ENCODE results near the gene MAPK9. TPM values are rescaled to one million over a fixed set of nuclear protein-coding genes. Genes with fewer than 3 reads are reported as not detected.
A peak's percentile ranks its signal among the peaks of the same experiment; 100 is the strongest.

Gene MAPK9
- total RNA-seq, result 10 to 100 TPM; 27.9 to 34.9 TPM
- long read RNA-seq, donor 1, full-length matches to known transcripts, result 13 of 25 reads
- long read RNA-seq, donor 1, partial matches to known transcripts, result 4 of 25 reads
- long read RNA-seq, donor 1, other reads (novel, unspliced or antisense), result 8 of 25 reads
- long read RNA-seq, donor 2, partial matches to known transcripts, result 1 of 4 reads
- long read RNA-seq, donor 2, other reads (novel, unspliced or antisense), result 3 of 4 reads

- DNase-seq (ENCODE audit: low spot score), result peak; percentile 92
- intact Hi-C loops (cut with DNase I), result loop anchor here in 1 of 2 donors (10.0 kb wide), 1 partner anchor 183 kb away; no protein-coding TSS in a partner anchor
Measured at GRCh38 chr5:180291943-180292831, at the start of gene MAPK9. Gene MAPK9 (minus strand): TSS chr5:180292083. CDS start chr5:180280561, 11,522 bp downstream.

DNA sequence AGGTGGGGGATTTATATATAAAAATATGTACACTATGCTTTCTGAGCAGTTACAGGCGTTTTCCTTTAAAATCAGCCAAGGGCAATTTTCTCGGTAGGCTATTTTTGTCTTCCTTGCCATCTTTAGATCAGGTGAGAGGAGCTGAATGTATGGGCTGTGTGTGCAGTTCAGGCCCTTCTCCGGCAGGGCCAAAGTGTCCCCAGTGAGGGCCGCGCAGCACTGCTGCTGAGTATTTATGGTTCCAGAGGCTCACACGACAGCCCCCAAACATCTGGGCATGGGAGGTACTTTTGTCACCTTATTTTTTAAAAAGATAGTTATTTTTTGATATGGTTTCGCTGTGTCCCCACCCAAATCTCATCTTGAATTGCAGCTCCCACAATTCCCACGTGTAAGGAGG, 49.7 kb upstream of the MAPK9 start:
- no peak for DNase-seq (ENCODE audit: low spot score)
- intact Hi-C loops (cut with DNase I), result loop anchor here in 1 of 2 donors (5.0 kb wide), 1 partner anchor 1884 kb away; no protein-coding TSS in a partner anchor

- no peak for DNase-seq (ENCODE audit: low spot score)
- intact Hi-C loops (cut with DNase I), result loop anchor here in 1 of 2 donors (5.0 kb wide), 1 partner anchor 1884 kb away; no protein-coding TSS in a partner anchor
Measured at GRCh38 chr5:180340856-180341255, 49.0 kb upstream of the MAPK9 start.

DNA sequence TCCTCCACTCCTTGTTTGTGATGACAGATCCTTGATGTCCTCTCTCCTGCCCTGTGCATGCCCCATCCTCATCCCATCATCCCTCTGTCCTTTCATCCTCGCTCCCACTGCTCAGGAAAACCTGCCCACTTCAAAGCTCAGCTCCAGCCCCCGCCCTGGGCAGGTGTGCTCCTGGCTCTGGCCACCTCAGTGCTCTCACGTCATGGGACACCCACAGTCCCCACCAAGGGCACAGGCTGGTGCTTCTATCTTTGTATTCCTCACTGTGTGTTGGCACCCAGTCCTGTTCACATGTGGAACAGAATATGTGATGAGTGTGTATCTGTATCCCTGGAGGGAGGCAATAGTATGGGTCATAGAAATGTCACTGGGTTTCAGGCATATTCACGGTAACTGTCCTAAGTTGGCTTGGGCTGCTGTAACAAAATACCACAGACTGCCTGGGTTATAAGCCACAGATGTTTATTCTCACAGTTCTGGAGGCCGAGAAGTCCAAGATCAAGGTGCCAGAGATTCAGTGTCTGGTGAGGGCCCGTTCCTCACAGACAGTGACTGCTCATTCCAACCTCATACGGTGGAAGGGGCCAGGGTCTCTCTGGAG, 47.8 kb upstream of the MAPK9 start:
- intact Hi-C loops (cut with DNase I), result loop anchor here in 1 of 2 donors (5.0 kb wide), 1 partner anchor 1882 kb away; no protein-coding TSS in a partner anchor

DNA sequence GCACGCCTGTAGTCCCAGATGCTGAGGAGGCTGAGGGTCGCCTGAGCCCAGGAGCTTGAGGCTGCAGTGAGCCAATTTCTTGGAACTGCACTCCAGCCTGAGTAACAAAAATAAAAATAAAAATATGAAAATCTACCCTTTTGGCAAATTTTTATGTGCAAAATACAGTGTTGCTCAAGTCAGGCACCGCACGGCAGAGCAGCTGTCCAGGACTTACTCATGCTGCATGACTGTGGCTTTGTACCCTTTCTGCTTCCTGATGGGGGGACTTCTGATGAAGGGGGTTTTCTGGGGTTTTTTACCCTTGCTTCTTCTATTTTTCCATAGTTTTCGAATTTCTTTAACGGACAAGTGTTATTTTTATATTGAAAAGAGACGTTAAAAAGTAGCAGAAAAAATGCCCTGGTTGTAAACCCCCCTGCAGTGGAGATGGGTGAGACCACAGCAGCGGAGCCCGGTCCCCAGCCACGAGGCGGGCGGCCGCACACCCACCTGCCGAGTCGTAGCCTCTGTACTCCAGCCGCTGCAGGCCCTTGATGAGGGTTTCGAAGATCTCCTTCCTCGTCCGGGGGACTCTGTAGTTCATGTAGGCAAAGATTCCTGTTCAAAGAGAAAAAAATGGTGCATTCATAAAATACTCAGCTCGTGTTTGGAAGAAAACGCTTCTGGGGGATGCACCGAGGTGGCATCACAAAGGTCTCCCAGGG, 46.3 kb upstream of the MAPK9 start:
- intact Hi-C loops (cut with DNase I), result no loop called here
- DNase-seq (ENCODE audit: low spot score), result no peak

More for the DNA sequence above, 47.8 kb upstream of the MAPK9 start:
- no peak for DNase-seq (ENCODE audit: low spot score)

DNA sequence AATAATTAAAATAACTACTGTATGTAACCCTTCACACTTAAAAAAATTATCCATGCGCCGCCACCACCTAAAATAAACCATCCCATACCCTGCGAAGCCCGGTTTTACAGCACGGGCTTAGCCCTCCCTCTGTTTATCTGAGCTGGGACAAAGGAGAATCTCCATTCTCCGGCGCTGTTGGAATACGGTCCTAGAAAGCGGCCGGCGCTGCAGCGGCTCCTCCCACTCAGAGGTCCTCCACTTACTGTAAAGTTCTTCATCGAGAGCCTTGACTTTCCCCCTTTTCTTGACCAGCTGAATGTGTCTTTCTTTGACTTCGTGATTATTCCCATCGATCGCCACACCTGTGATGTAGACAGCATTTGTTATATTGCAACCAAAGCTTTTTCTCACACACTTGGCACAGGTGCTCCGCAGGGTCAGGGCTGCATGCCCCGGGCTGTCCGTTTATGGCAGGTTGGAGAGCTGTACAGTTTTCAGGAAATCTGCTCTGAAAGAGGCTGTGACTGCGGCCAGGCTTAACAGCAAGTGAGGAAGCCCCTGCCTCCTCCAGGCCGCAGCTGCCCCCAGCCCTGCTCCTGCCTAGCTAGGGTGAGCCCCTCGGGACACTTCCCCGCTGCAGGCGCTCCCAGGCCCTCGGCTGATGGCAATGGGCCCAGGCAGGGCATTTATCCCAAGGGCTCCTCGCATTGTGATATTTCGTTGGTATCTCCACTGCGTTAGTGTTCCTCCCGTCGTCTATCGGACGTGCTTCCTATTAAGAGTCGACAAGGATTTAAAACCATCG, 44.5 kb upstream of the MAPK9 start:
- DNase-seq (ENCODE audit: low spot score), result no peak
- intact Hi-C loops (cut with DNase I), result no loop called here

DNA sequence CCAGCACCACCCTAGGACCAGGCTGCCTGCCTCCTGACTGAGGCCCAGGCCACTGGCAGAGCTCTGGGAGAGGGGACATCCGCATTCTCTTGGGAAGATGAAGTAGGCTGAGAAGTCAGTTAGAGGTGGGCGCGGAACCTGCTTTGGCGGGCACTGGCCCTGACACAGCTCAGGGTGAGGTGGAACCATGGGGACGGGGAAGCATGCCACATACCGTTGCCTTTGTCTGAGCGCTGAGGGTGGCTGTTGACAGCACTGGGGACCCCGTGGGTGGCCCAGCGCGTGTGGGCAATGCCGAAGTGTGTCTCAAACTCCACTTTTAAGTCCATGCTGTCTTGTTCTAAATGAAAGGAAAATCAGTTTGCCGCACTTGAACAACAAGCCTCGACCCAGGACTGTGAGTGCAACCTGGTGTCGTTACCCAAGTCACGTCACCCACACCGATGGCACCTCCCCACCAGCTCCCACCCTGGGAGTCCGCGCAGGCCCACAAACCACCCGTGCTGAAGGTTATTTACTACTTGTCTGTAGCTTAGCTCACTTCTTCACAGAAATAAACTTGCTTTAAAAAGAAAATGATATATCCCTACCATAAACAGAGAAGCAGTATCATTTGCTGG, 43.8 kb upstream of the MAPK9 start:
- intact Hi-C loops (cut with DNase I), result no loop called here
- DNase-seq (ENCODE audit: low spot score), result no peak

GRCh38 chr5:180334751-180335613, 43.1 kb upstream of the MAPK9 start:
- DNase-seq (ENCODE audit: low spot score), result no peak
- intact Hi-C loops (cut with DNase I), result no loop called here

DNA sequence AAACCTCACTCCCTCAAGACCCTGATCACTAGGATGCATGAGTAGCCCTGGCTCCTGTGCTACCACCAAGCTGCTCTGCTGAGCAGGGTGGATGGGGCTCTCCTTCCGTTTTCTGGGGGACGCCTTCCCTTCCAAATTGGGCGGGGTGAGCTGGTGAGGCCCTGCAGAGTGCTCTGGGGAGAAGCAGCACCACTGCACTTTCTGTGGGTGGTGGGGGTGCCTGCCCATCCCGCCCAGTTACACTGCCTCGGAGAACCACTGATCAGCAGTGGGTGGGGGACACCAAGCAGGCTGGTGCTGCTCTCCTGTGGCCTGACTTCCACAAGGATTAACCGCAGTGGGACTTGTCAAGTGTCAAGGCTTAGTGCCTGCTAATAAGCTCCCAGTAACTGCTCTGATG, 42.3 kb upstream of the MAPK9 start:
- no peak for DNase-seq (ENCODE audit: low spot score)
- intact Hi-C loops (cut with DNase I), result no loop called here

- intact Hi-C loops (cut with DNase I), result no loop called here
- no peak for DNase-seq (ENCODE audit: low spot score)
Measured at GRCh38 chr5:180333661-180334060, 41.8 kb upstream of the MAPK9 start.

GRCh38 chr5:180332861-180333260, 41.0 kb upstream of the MAPK9 start:
- DNase-seq (ENCODE audit: low spot score), result no peak
- intact Hi-C loops (cut with DNase I), result no loop called here

DNA sequence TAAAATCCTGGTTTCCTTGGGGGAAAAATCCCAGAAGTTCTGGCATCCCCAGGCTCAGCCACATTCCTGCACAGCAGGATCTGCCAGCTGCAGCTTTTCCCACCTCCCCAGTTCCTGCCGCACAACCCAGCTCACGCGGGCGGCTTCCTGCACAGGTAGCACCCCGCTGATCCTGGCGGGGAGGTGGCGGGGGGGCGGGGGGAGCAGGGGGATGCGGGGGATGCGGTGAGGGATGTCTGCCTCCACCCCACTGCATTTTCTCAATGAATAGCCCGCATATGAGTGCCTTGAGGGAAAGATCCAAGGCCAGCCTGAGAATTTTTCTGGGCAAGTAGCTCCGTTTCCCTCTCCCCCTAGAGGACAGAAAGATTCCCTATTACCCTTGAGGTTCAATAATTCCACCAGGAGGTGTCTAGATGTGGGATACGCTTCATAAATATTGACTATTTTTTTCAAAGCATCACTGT, 40.2 kb upstream of the MAPK9 start:
- DNase-seq (ENCODE audit: low spot score), result peak; percentile 82
- intact Hi-C loops (cut with DNase I), result no loop called here

DNA sequence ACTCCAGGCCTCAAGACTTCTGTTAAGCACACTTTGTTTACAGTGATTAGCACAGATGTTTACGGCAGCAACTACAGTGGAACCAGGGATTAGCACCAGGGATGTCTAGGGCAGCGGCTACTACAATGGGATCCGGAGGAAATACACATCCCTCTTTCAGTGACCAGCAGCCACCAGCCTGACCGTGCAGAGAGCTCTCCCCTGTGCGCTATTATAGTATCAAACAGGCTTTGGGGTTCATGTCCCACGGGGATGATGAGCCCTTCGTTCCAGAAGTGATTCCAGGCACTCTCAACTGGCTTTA, 39.7 kb upstream of the MAPK9 start:
- intact Hi-C loops (cut with DNase I), result no loop called here
- DNase-seq (ENCODE audit: low spot score), result peak; percentile 71

DNA sequence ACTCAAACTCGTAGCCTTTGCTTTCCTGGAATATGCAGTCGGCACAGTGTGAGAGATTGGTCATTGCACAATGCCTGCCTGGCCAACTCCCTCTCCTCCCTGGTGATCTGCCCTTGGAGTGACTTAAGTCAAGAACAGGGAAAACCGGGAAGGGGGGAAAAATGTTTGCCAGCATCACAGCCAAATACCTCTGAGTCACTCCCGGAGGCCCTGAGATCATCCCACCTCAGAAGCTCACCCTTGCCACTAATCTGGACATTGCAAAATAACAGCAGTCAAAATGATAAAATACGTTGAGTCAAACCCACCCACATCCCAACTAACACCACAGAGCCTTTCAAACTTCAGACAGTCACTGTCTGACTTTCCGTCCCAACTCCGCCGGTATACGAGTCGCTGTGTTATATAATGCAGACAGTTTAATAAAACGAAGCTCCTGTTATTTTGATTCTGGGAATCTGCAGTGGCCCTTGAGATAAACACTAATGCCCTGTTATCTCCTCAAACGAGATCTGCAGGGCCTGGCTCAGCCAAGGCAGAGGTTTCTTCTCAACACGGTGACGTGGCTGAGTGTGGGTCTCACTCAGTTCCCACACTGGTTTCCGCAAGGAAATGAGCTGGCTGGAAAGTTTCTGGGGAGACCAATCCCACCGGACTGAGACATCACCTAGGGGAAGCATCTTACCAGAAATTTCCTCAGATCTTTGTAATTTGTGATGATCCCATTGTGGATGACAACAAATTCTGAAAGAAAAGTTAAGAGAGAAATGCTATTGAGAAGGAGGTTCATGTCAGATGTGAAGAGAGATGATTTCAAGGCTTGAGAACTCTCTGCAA, 39.1 kb upstream of the MAPK9 start:
- intact Hi-C loops (cut with DNase I), result no loop called here
- peak; percentile 91 for DNase-seq (ENCODE audit: low spot score)

- DNase-seq (ENCODE audit: low spot score), result peak; percentile 34
- intact Hi-C loops (cut with DNase I), result no loop called here
Measured at GRCh38 chr5:180330270-180330648, 38.4 kb upstream of the MAPK9 start.

GRCh38 chr5:180329606-180330269, 37.9 kb upstream of the MAPK9 start:
- peak; percentile 78 for DNase-seq (ENCODE audit: low spot score)
- intact Hi-C loops (cut with DNase I), result no loop called here
